Right lobe of liver (tissue), 4 donors: ENCODE measurements around the gene MYADML2.

Source experiments
- CTCF ChIP-seq, 4 donors: fragments of 200-600 bp in 3 of 4; fragments of 450-650 bp in 1 of 4; IDR thresholded peaks; one replicate each; pipeline versions ENCODE4 v1.5.1 to v1.8.0; 2016 to 2022; ENCODE audit warnings: antibody characterized with exemption in 4 of 4, mild to moderate bottlenecking in 2 of 4
- POLR2A ChIP-seq: fragments of 450-650 bp; IDR thresholded peaks from one replicate; pipeline ENCODE4 v1.6.1; 2017; ENCODE audit warnings: antibody characterized with exemption, mild to moderate bottlenecking
- donor health status: DM: no; HTN: no; CAD: no.
- donor health status: DM: no; HTN: no; CAD: no.
- donor health status: DM: no; HTN: yes; CAD: no.

GRCh38 chr17:81932333-81932983 is 14.6 kb downstream of the MYADML2 start:
- TF ChIP-seq CTCF (IDR thresholded peaks at IDR 0.05) (no peak), POLR2A (no peak)
